Measurements from ENCODE around the gene INAFM2. TPM values are rescaled to one million over a fixed set of nuclear protein-coding genes. Genes with fewer than 3 reads are reported as not detected.
A peak's percentile ranks its signal among the peaks of the same experiment; 100 is the strongest.

INAFM2 gene
- total RNA-seq, 1 experiment from 2014 or later: 8.8 TPM

- Histone ChIP-seq H3K27me3 (ENCODE audit: insufficient read depth, low read length) (no peaks in the 10 kb centered on the region), H3K27ac (ENCODE audit: low read depth, low read length) (no peak overlapping the region)
Observed at GRCh38 chr15:40292246-40292645, 31.2 kb upstream of the INAFM2 start.

More at GRCh38 chr15:40292246-40292645, 31.2 kb upstream of the INAFM2 start:
- Histone ChIP-seq H3K4me1 (ENCODE audit: control insufficient read depth in 1 of 2, insufficient read depth in 2 of 2, low read length in 2 of 2) (peaks cover 43 to 46% of the 10 kb centered on the region in 2 experiments), H2AFZ (ENCODE audit: low read depth, low read length, poor library complexity, severe bottlenecking) (no peak overlapping the region), H3K36me3 (ENCODE audit: control insufficient read depth in 1 of 2, insufficient read depth in 2 of 2, low read length in 2 of 2) (no peaks in the 10 kb centered on the region), H3K9me3 (ENCODE audit: control insufficient read depth in 1 of 2, insufficient read depth in 1 of 2, low read depth in 1 of 2, low read length in 2 of 2) (no peaks in the 10 kb centered on the region), H3K4me3 (replicated peaks in 1 of 2; ENCODE audit: low read depth in 1 of 2, low read length in 2 of 2) (no peak overlapping the region), H3K9ac (ENCODE audit: low read length) (no peak overlapping the region), H3K9me2 (ENCODE audit: insufficient read depth) (no peaks in the 10 kb centered on the region), H3K4me2 (ENCODE audit: low read length) (peak overlapping the region; percentile 84; the same call in 1 of the 2 replicates), H3K79me2 (ENCODE audit: insufficient read depth, low read length) (no peaks in the 10 kb centered on the region), H4K20me1 (ENCODE audit: insufficient read depth) (no peaks in the 10 kb centered on the region)
- ChIA-PET POLR2A (no interaction called here), RAD21 (ENCODE audit: low non-redundant PET in 1 of 2, low total read pairs in 2 of 2, uncharacterized antibody in 2 of 2, unreplicated experiment in 2 of 2) (interaction anchor here in 1 of 2 experiments (1.4 kb wide), 1 partner anchor 18 kb away, joined by 3 read pairs; no protein-coding TSS in a partner anchor), CTCF (interaction anchor here (1.5 kb wide), 1 partner anchor 18 kb away, joined by 4 read pairs; no protein-coding TSS in a partner anchor)
- BruUV-seq (replicated peaks): no TSS peak
- TF ChIP-seq, protein P1, sequence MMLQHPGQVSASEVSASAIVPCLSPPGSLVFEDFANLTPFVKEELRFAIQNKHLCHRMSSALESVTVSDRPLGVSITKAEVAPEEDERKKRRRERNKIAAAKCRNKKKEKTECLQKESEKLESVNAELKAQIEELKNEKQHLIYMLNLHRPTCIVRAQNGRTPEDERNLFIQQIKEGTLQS (IDR thresholded peaks at IDR 0.05): no peak
- TF ChIP-seq SRF (IDR thresholded peaks at IDR 0.05; ENCODE audit: low read depth) (no peak), POLR2A (IDR thresholded peaks at IDR 0.05; ENCODE audit: borderline replicate concordance, extremely low read depth, insufficient read depth, insufficient read length) (no peak), EGR1 (IDR thresholded peaks at IDR 0.05; ENCODE audit: low read depth) (no peak), EZH2phosphoT487 (IDR thresholded peaks at IDR 0.05; ENCODE audit: borderline replicate concordance) (no peak), CBX3 (IDR thresholded peaks at IDR 0.05; ENCODE audit: low read depth) (no peak), MAX (IDR thresholded peaks at IDR 0.05) (no peak), ZFX (IDR thresholded peaks at IDR 0.05) (no peak), CEBPB (IDR thresholded peaks at IDR 0.05; ENCODE audit: low read depth) (no peak), SIN3A (IDR thresholded peaks at IDR 0.05; ENCODE audit: low read depth) (no peak), FOSL1 (IDR thresholded peaks at IDR 0.05; ENCODE audit: low read depth) (no peak), ZNF274 (IDR thresholded peaks at IDR 0.05; ENCODE audit: low read depth, low read length) (no peak), YY1 (IDR thresholded peaks at IDR 0.05; ENCODE audit: extremely low read depth, insufficient replicate concordance, low read depth, low read length) (no peak), JUND (IDR thresholded peaks at IDR 0.05) (no peak), ZBTB33 (IDR thresholded peaks at IDR 0.05; ENCODE audit: extremely low read depth, insufficient replicate concordance, low read length) (no peak), EZH2 (IDR thresholded peaks at IDR 0.05) (no peak), ELF1 (IDR thresholded peaks at IDR 0.05; ENCODE audit: borderline replicate concordance, low read depth) (no peak)
- TF ChIP-seq, protein P2, sequence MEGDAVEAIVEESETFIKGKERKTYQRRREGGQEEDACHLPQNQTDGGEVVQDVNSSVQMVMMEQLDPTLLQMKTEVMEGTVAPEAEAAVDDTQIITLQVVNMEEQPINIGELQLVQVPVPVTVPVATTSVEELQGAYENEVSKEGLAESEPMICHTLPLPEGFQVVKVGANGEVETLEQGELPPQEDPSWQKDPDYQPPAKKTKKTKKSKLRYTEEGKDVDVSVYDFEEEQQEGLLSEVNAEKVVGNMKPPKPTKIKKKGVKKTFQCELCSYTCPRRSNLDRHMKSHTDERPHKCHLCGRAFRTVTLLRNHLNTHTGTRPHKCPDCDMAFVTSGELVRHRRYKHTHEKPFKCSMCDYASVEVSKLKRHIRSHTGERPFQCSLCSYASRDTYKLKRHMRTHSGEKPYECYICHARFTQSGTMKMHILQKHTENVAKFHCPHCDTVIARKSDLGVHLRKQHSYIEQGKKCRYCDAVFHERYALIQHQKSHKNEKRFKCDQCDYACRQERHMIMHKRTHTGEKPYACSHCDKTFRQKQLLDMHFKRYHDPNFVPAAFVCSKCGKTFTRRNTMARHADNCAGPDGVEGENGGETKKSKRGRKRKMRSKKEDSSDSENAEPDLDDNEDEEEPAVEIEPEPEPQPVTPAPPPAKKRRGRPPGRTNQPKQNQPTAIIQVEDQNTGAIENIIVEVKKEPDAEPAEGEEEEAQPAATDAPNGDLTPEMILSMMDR (IDR thresholded peaks at IDR 0.05 in 2 of 3, conservative IDR thresholded peaks at IDR 0.05 in 1 of 3; ENCODE audit: borderline replicate concordance in 1 of 3, insufficient read depth in 1 of 3, low read depth in 2 of 3, low read length in 2 of 3): no peak
- no peak for DNase-seq (ENCODE audit: low read depth, low spot score)
- intact Hi-C loops (cut with micrococcal nuclease): no loop called here
- ATAC-seq: no peak

All from HCT116 (cell line).